Heart right ventricle (tissue), 16 donors: Measurements from ENCODE around the gene BICC1. TPM values are rescaled to one million over a fixed set of nuclear protein-coding genes. Genes with fewer than 3 reads are reported as not detected.

Experiments
- ATAC-seq, 8 donors: fragments of 200-7000 bp; cut with Tn5 transposase; one replicate each; pipeline ENCODE4 v1.9.1; 2020; ENCODE audit warnings: mild to moderate bottlenecking in 8 of 8, moderate library complexity in 8 of 8, moderate number of reproducible peaks in 1 of 8
- DNase-seq, 2 donors: peaks; one replicate each; pipeline ENCODE4 v3.0.0-alpha.2; 2020
- H3K27ac ChIP-seq, 10 donors: fragments of 200-600 bp; sonication (generic) in 2 of 10; one replicate each; pipeline versions ENCODE4 v1.5.0 to v1.8.0; 2020 to 2022; ENCODE audit warnings: mild to moderate bottlenecking in 3 of 10
- H3K27me3 ChIP-seq, 7 donors: fragments of 200-600 bp; one replicate each; pipeline ENCODE4 v1.8.0; 2021 to 2022; ENCODE audit warnings: mild to moderate bottlenecking in 2 of 7
- H3K36me3 ChIP-seq, 9 donors: fragments of 200-600 bp; sonication (generic) in 1 of 9; one replicate each; pipeline versions ENCODE4 v1.5.0 to v1.8.0; 2020 to 2022; ENCODE audit warnings: mild to moderate bottlenecking in 2 of 9
- H3K4me1 ChIP-seq, 9 donors: fragments of 200-600 bp; sonication (generic) in 1 of 9; one replicate each; pipeline versions ENCODE4 v1.5.0 to v1.8.0; 2020 to 2022; ENCODE audit warnings: mild to moderate bottlenecking in 4 of 9
- H3K4me3 ChIP-seq, 10 donors: fragments of 200-600 bp; sonication (generic) in 2 of 10; one replicate each; pipeline versions ENCODE4 v1.5.0 to v1.8.0; 2020 to 2022; ENCODE audit warnings: mild to moderate bottlenecking in 7 of 10, moderate library complexity in 2 of 10
- H3K9me3 ChIP-seq, 11 donors: fragments of 200-600 bp in 10 of 11; sonication (generic) in 2 of 11; one replicate each; pipeline versions ENCODE4 v1.5.0 to v1.8.0; 2013 to 2022; ENCODE audit warnings: mild to moderate bottlenecking in 2 of 11, control low read depth in 1 of 11, moderate library complexity in 1 of 11
- CTCF ChIP-seq, 9 donors: fragments of 200-600 bp; sonication (generic) in 2 of 9; IDR thresholded peaks; one replicate each; pipeline versions ENCODE4 v1.5.0 to v1.8.0; 2021 to 2022; ENCODE audit warnings: antibody characterized with exemption in 9 of 9, mild to moderate bottlenecking in 5 of 9, moderate library complexity in 1 of 9
- WGBS, 2 donors: extraction: QIAGEN DNeasy Blood & Tissue Kit; methylation state at CpG; one replicate each; pipeline ENCODE4 v1.1.7; 2013; ENCODE audit warnings: inconsistent platforms in 1 of 2; 5-methylcytosine and 5-hydroxymethylcytosine counted together
- intact Hi-C, 10 donors: fragments of 100-400 bp; cut with DNase I; formaldehyde crosslinking; loops; one replicate each; pipeline versions ENCODE4 v1.11.1 to v1.14.2; 2022
- polyA plus RNA-seq, 2 donors: library from polyadenylated mRNA; stranded (reverse); fragments of 200-250 nt; gene quantifications; one replicate each; pipeline ENCODE4 v1.2.3, GENCODE V29; 2013
- total RNA-seq, 10 donors: library from RNA; stranded (reverse); fragmentation: NEBNext Ultra II Directional in 3 of 10; extraction: Animal tissue kit (Norgen Biotek cat#: 25700) in 3 of 10; gene quantifications; one replicate each; pipeline versions ENCODE4 v1.2.1 to v1.2.4, GENCODE V29; 2021 to 2023
- donor health status: Arrhythmogenic right ventricular cardiomyopathy.
- donor health status: ischemic (EF 13 %, LVEDD 7.1; RV severe dilation, severe dysfunction).
- donor health status: healthy with polysubstance abuse.
- donor health status: DM: no; HTN: yes; CAD: no.
- donor health status: DM: no; HTN: no; CAD: no.
- donor health status: ischemic (EF 25% LVEDD 6.9; RV normal size, moderate dysfunction).
- donor health status: ischemic (EF 25% LVEDD 5.7; RV mildly dilated, moderate dysfunction).
- donor health status: healthy.
- donor health status: DM: yes; HTN: yes; CAD: no.
- donor health status: Ischemic cardiomyopathy.
- donor health status: ischemic (EF 35%, LVEDD 5.7; RV mildly dilated, moderate dysfunction).
- donor health status: nonischemic (EF 11% LVEDD 7.7; RV severe dilation, severe dysfunction).
- donor health status: DM: yes; HTN: yes; CAD: no.
- donor health status: PGD.
- donor health status: ischemic (EF 29% LVEDD 5.4; RV normal size, mild dysfunction).
- donor health status: nonischemic (EF 23%, LVEDD 6.1; RV moderate dilation, normal function).

The BICC1 gene
- total and polyA plus RNA-seq, 12 donors: 1.6 to 9.2 (median 5.0) TPM

DNA sequence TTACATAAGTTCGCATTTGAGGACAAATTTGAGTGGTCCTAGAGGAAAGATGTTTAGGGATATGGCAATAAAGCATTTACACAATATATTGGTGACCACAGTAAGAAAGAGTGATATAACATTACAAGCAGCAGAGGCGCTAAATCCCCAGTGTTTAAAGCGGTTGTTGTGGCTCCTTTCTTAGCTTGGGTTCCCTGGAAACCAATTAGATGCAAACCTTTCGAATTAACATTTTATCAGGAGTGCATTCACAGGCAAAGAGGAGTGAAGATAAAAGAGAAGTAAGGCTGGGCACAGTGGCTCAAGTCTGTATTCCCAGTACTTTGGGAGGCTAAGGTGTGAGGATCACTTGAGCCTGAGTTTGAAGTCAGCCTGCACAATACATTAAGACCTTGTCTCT lies 331.1 kb downstream of the BICC1 start:
- no peak overlapping the region for H3K4me3 ChIP-seq
- WGBS, 2 donors: 85 to 91% methylated on average over 4 of the region's 4 CpGs

GRCh38 chr10:58844680-58845079 lies 332.0 kb downstream of the BICC1 start:
- DNase-seq: no peak
- H3K4me1 ChIP-seq: no peaks in the 10 kb centered on the region
- 86 to 89% methylated on average over 3 of the region's 3 CpGs for WGBS, 2 donors
- H3K4me3 ChIP-seq: no peak overlapping the region
- H3K36me3 ChIP-seq: no peaks in the 10 kb centered on the region
- intact Hi-C loops: no loop called here
- TF ChIP-seq CTCF (IDR thresholded peaks at IDR 0.05): no peak
- no peak for ATAC-seq
- no peaks in the 10 kb centered on the region for H3K27me3 ChIP-seq
- no peak overlapping the region for H3K27ac ChIP-seq
- H3K9me3 ChIP-seq: no peaks in the 10 kb centered on the region

More for the DNA sequence above, 331.1 kb downstream of the BICC1 start:
- Histone ChIP-seq H3K4me1 (no peaks in the 10 kb centered on the region), H3K27ac (no peak overlapping the region), H3K9me3 (no peaks in the 10 kb centered on the region), H3K27me3 (no peaks in the 10 kb centered on the region), H3K36me3 (no peaks in the 10 kb centered on the region)
- TF ChIP-seq CTCF (IDR thresholded peaks at IDR 0.05): no peak
- ATAC-seq (no peak), DNase-seq (no peak)
- intact Hi-C loops: no loop called here

DNA sequence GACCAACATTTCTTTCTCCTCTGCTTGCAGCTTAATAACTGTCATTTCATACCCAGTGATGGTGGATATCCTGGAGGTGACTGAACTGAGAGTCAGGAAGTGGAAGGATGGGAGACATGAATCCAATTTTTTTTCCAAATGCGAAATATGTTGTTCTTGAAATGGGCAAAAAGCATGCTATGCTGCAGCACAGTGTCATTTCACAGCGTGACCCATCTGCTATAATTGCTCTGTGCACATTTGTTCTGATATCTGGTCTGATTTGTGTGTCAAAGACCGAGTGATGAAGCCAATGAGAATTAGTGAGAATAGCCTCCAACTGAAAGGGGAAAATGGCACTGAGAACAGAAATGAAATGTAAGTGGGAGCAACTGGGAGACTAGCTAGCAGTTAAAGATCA lies 334.2 kb downstream of the BICC1 start:
- intact Hi-C loops: no loop called here

DNA sequence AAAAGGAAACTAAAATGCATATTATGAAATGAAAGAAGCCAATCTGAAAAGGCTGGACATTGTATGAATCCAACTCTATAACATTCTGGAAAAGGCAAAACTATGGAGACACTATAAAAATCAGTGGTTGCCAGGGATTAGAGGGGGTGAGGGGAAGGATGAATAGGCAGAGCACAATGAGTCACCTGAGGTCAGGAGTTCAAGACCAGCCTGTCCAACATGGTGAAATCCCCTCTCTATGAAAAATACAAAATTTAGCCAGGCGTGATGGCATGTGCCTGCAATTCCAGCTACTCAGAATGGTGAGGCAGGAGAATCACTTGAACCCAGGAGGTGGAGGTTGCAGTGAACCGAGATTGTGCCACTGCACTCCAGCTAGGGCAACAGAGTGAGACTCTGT lies 338.9 kb downstream of the BICC1 start:
- WGBS, 2 donors: 89% methylated on average over 2 of the region's 2 CpGs
- H3K4me3 ChIP-seq: no peak overlapping the region
- no peak for DNase-seq
- H3K27ac ChIP-seq: no peak overlapping the region
- H3K27me3 ChIP-seq: no peaks in the 10 kb centered on the region
- intact Hi-C loops: no loop called here
- H3K36me3 ChIP-seq: no peaks in the 10 kb centered on the region
- TF ChIP-seq CTCF (IDR thresholded peaks at IDR 0.05): no peak
- no peak for ATAC-seq
- H3K4me1 ChIP-seq: peaks cover 0 to 35% (median 13%) of the 10 kb centered on the region in 9 donors
- peaks cover 0 to 8% (median 0%) of the 10 kb centered on the region in 11 donors for H3K9me3 ChIP-seq

More for the DNA sequence above, 334.2 kb downstream of the BICC1 start:
- 79 to 89% methylated on average over 3 of the region's 3 CpGs for WGBS, 2 donors
- Histone ChIP-seq H3K9me3 (peaks cover 0 to 8% (median 0%) of the 10 kb centered on the region in 11 donors), H3K4me1 (no peaks in the 10 kb centered on the region), H3K4me3 (no peak overlapping the region), H3K27me3 (no peaks in the 10 kb centered on the region), H3K27ac (no peak overlapping the region), H3K36me3 (no peaks in the 10 kb centered on the region)
- no peak for ATAC-seq
- no peak for DNase-seq
- no peak for TF ChIP-seq CTCF (IDR thresholded peaks at IDR 0.05)
